BLaER1 (cell line): Measurements from ENCODE around the gene CTNNA2.

Experiments
- H3K27ac ChIP-seq: shearing (Covaris generic); formaldehyde crosslinking; 2 replicates; pipeline ENCODE4 v1.8.1; 2022
- H3K27me3 ChIP-seq: shearing (Covaris generic); formaldehyde crosslinking; 2 replicates; pipeline ENCODE4 v1.8.1; 2022
- H3K36me3 ChIP-seq: shearing (Covaris generic); formaldehyde crosslinking; 2 replicates; pipeline ENCODE4 v1.8.1; 2022
- H3K4me1 ChIP-seq: shearing (Covaris generic); formaldehyde crosslinking; 2 replicates; pipeline ENCODE4 v1.8.1; 2022
- H3K4me2 ChIP-seq: shearing (Covaris generic); formaldehyde crosslinking; 2 replicates; pipeline ENCODE4 v1.8.1; 2022
- H3K4me3 ChIP-seq: shearing (Covaris generic); formaldehyde crosslinking; 2 replicates; pipeline ENCODE4 v1.8.1; 2022
- H3K9ac ChIP-seq: shearing (Covaris generic); formaldehyde crosslinking; 2 replicates; pipeline ENCODE4 v1.8.1; 2022
- H3K9me3 ChIP-seq: shearing (Covaris generic); formaldehyde crosslinking; 2 replicates; pipeline ENCODE4 v1.8.1; 2022
- H4K20me1 ChIP-seq: shearing (Covaris generic); formaldehyde crosslinking; 2 replicates; pipeline ENCODE4 v1.8.1; 2022
- Cebpa-rat ChIP-seq: shearing (Covaris generic); IDR thresholded peaks from 2 replicates; pipeline ENCODE4 v1.8.1; 2022

Gene CTNNA2

GRCh38 chr2:79799729-79800128, 286.9 kb downstream of the CTNNA2 start:
- Histone ChIP-seq H3K27ac (no peak overlapping the region), H3K36me3 (no peaks in the 10 kb centered on the region), H3K4me1 (no peaks in the 10 kb centered on the region), H3K4me2 (no peak overlapping the region), H3K9ac (no peak overlapping the region), H3K4me3 (no peak overlapping the region), H3K27me3 (no peaks in the 10 kb centered on the region), H3K9me3 (no peaks in the 10 kb centered on the region), H4K20me1 (no peaks in the 10 kb centered on the region)
- TF ChIP-seq Cebpa-rat = no peak

GRCh38 chr2:79801082-79801481, 288.2 kb downstream of the CTNNA2 start:
- H3K9me3 ChIP-seq = no peaks in the 10 kb centered on the region
- no peaks in the 10 kb centered on the region for H4K20me1 ChIP-seq
- TF ChIP-seq Cebpa-rat = no peak
- no peaks in the 10 kb centered on the region for H3K27me3 ChIP-seq
- H3K4me3 ChIP-seq = no peak overlapping the region
- H3K27ac ChIP-seq = no peak overlapping the region
- no peak overlapping the region for H3K4me2 ChIP-seq
- H3K36me3 ChIP-seq = no peaks in the 10 kb centered on the region
- no peaks in the 10 kb centered on the region for H3K4me1 ChIP-seq
- H3K9ac ChIP-seq = no peak overlapping the region

- TF ChIP-seq Cebpa-rat = no peak
- Histone ChIP-seq H3K9ac (no peak overlapping the region), H3K36me3 (no peaks in the 10 kb centered on the region), H3K27me3 (no peaks in the 10 kb centered on the region), H3K9me3 (no peaks in the 10 kb centered on the region), H3K4me3 (no peak overlapping the region), H4K20me1 (no peaks in the 10 kb centered on the region), H3K4me1 (no peaks in the 10 kb centered on the region), H3K27ac (no peak overlapping the region), H3K4me2 (no peak overlapping the region)
Measured at GRCh38 chr2:79817288-79817687, 304.4 kb downstream of the CTNNA2 start.

- Histone ChIP-seq H3K9me3 (no peaks in the 10 kb centered on the region), H3K9ac (no peak overlapping the region), H3K27ac (no peak overlapping the region), H3K4me2 (no peak overlapping the region), H3K4me3 (no peak overlapping the region), H3K36me3 (no peaks in the 10 kb centered on the region), H3K27me3 (no peaks in the 10 kb centered on the region), H3K4me1 (no peaks in the 10 kb centered on the region), H4K20me1 (no peaks in the 10 kb centered on the region)
- TF ChIP-seq Cebpa-rat = no peak
Measured at GRCh38 chr2:79820281-79820680, 307.4 kb downstream of the CTNNA2 start.

GRCh38 chr2:79822136-79822535, 309.3 kb downstream of the CTNNA2 start:
- Histone ChIP-seq H3K4me3 (no peak overlapping the region), H3K4me1 (no peaks in the 10 kb centered on the region), H3K36me3 (no peaks in the 10 kb centered on the region), H3K9ac (no peak overlapping the region), H3K4me2 (no peak overlapping the region), H3K27ac (no peak overlapping the region), H3K27me3 (no peaks in the 10 kb centered on the region), H4K20me1 (no peaks in the 10 kb centered on the region), H3K9me3 (no peaks in the 10 kb centered on the region)
- no peak for TF ChIP-seq Cebpa-rat

- no peak for TF ChIP-seq Cebpa-rat
- H3K27me3 ChIP-seq = no peaks in the 10 kb centered on the region
- no peak overlapping the region for H3K4me2 ChIP-seq
- no peak overlapping the region for H3K9ac ChIP-seq
- no peak overlapping the region for H3K4me3 ChIP-seq
- H3K27ac ChIP-seq = no peak overlapping the region
- no peaks in the 10 kb centered on the region for H3K4me1 ChIP-seq
- H3K9me3 ChIP-seq = no peaks in the 10 kb centered on the region
- no peaks in the 10 kb centered on the region for H4K20me1 ChIP-seq
- H3K36me3 ChIP-seq = no peaks in the 10 kb centered on the region
Measured at GRCh38 chr2:79824086-79824786, 311.4 kb downstream of the CTNNA2 start.

GRCh38 chr2:79827881-79828280, 315.0 kb downstream of the CTNNA2 start:
- TF ChIP-seq Cebpa-rat = peak; percentile 11; the same call in 1 of the 2 replicates
- H4K20me1 ChIP-seq = no peaks in the 10 kb centered on the region
- no peak overlapping the region for H3K4me2 ChIP-seq
- no peaks in the 10 kb centered on the region for H3K27me3 ChIP-seq
- no peaks in the 10 kb centered on the region for H3K9me3 ChIP-seq
- no peak overlapping the region for H3K27ac ChIP-seq
- H3K4me1 ChIP-seq = no peaks in the 10 kb centered on the region
- H3K4me3 ChIP-seq = no peak overlapping the region
- H3K9ac ChIP-seq = no peak overlapping the region
- H3K36me3 ChIP-seq = no peaks in the 10 kb centered on the region

GRCh38 chr2:79830501-79830900, 317.6 kb downstream of the CTNNA2 start:
- TF ChIP-seq Cebpa-rat = no peak
- Histone ChIP-seq H3K9ac (no peak overlapping the region), H3K27ac (no peak overlapping the region), H3K4me3 (no peak overlapping the region), H3K9me3 (no peaks in the 10 kb centered on the region), H3K36me3 (no peaks in the 10 kb centered on the region), H3K4me2 (no peak overlapping the region), H3K27me3 (no peaks in the 10 kb centered on the region), H4K20me1 (no peaks in the 10 kb centered on the region), H3K4me1 (no peaks in the 10 kb centered on the region)

- H3K9me3 ChIP-seq = no peaks in the 10 kb centered on the region
- H3K4me3 ChIP-seq = no peak overlapping the region
- no peaks in the 10 kb centered on the region for H3K27me3 ChIP-seq
- no peaks in the 10 kb centered on the region for H3K36me3 ChIP-seq
- no peaks in the 10 kb centered on the region for H4K20me1 ChIP-seq
- H3K27ac ChIP-seq = no peak overlapping the region
- no peak overlapping the region for H3K9ac ChIP-seq
- H3K4me2 ChIP-seq = no peak overlapping the region
- no peaks in the 10 kb centered on the region for H3K4me1 ChIP-seq
- TF ChIP-seq Cebpa-rat = no peak
Measured at GRCh38 chr2:79831961-79832360, 319.1 kb downstream of the CTNNA2 start.

- H3K36me3 ChIP-seq = no peaks in the 10 kb centered on the region
- no peak overlapping the region for H3K4me3 ChIP-seq
- H3K9me3 ChIP-seq = no peaks in the 10 kb centered on the region
- TF ChIP-seq Cebpa-rat = no peak
- H3K4me1 ChIP-seq = no peaks in the 10 kb centered on the region
- H4K20me1 ChIP-seq = no peaks in the 10 kb centered on the region
- no peak overlapping the region for H3K27ac ChIP-seq
- H3K9ac ChIP-seq = no peak overlapping the region
- H3K4me2 ChIP-seq = no peak overlapping the region
- H3K27me3 ChIP-seq = no peaks in the 10 kb centered on the region
Measured at GRCh38 chr2:79832511-79833234, 319.8 kb downstream of the CTNNA2 start.
